Hematopoietic multipotent progenitor cell treated with erythropoietin and hydrocortisone succinate and interleukin-3 and kit ligand, for 6 days (in vitro differentiated cells): Measurements from ENCODE around the gene OLIG3.

Source experiments
- DNase-seq: peaks from one replicate; pipeline ENCODE4 v3.0.0-alpha.2; 2015

Gene OLIG3

GRCh38 chr6:137465378-137466009 lies 28.7 kb downstream of the OLIG3 start:
- DNase-seq = no peak

GRCh38 chr6:137452333-137452894 lies 41.8 kb downstream of the OLIG3 start:
- DNase-seq = no peak

GRCh38 chr6:137443901-137444300 lies 50.3 kb downstream of the OLIG3 start:
- DNase-seq = no peak
